DOHH2 (cell line): ENCODE data around the gene DNAJC17.

Experiments
- H3F3A ChIP-seq: fragments of 200-600 bp; sonication (generic), shearing (Covaris generic); 2 replicates; pipeline ENCODE4 v1.6.0; 2016; ENCODE audit warnings: antibody characterized with exemption, mild to moderate bottlenecking; ENCODE audit not compliant: control insufficient read depth, insufficient read depth
- H3K27ac ChIP-seq: fragments of 200-600 bp; sonication (generic); 2 replicates; pipeline ENCODE4 v1.5.1; 2014; ENCODE audit warnings: low read depth, mild to moderate bottlenecking, low read length, moderate library complexity
- H3K27me3 ChIP-seq: fragments of 200-600 bp; sonication (generic); 2 replicates; pipeline ENCODE4 v1.6.1; 2014; ENCODE audit warnings: mild to moderate bottlenecking, low read length, mixed read lengths; ENCODE audit not compliant: control insufficient read depth
- H3K36me3 ChIP-seq: fragments of 200-600 bp; sonication (generic); 2 replicates; pipeline ENCODE4 v1.6.1; 2014; ENCODE audit warnings: mild to moderate bottlenecking, low read length, moderate library complexity, mixed read lengths; ENCODE audit not compliant: control insufficient read depth
- H3K4me1 ChIP-seq: fragments of 200-600 bp; sonication (generic); 2 replicates; pipeline ENCODE4 v1.6.1; 2014; ENCODE audit warnings: mild to moderate bottlenecking, low read length, mixed read lengths; ENCODE audit not compliant: control insufficient read depth
- H3K4me2 ChIP-seq: fragments of 200-600 bp; sonication (generic); 2 replicates; pipeline ENCODE4 v1.6.0; 2014; ENCODE audit warnings: mild to moderate bottlenecking, low read length, moderate library complexity
- H3K4me3 ChIP-seq: fragments of 200-600 bp; sonication (generic); 2 replicates; pipeline ENCODE4 v1.5.1; 2014; ENCODE audit warnings: mild to moderate bottlenecking, low read length, mixed read lengths
- H3K79me2 ChIP-seq: fragments of 200-600 bp; sonication (generic); 2 replicates; pipeline ENCODE4 v1.6.1; 2014; ENCODE audit warnings: mild to moderate bottlenecking, low read length, mixed read lengths; ENCODE audit not compliant: control insufficient read depth
- H3K9me2 ChIP-seq: fragments of 200-600 bp; sonication (generic); replicated peaks from 2 replicates; pipeline ENCODE4 v1.6.1; 2014; ENCODE audit warnings: mild to moderate bottlenecking, low read length, mixed read lengths; ENCODE audit not compliant: control insufficient read depth
- H3K9me3 ChIP-seq: fragments of 200-600 bp; sonication (generic); 2 replicates; pipeline ENCODE4 v1.6.1; 2014; ENCODE audit warnings: antibody characterized with exemption, low read length, mixed read lengths; ENCODE audit not compliant: control insufficient read depth, insufficient read depth
- H4K20me1 ChIP-seq: fragments of 200-600 bp; sonication (generic); 2 replicates; pipeline ENCODE4 v1.6.0; 2014; ENCODE audit warnings: low read depth, mild to moderate bottlenecking, antibody characterized with exemption, low read length, moderate library complexity; ENCODE audit not compliant: control insufficient read depth, insufficient read depth
- CTCF ChIP-seq: fragments of 200-600 bp; sonication (generic); IDR thresholded peaks from one replicate; pipeline ENCODE4 v1.5.1; 2014; ENCODE audit warnings: antibody characterized with exemption, mild to moderate bottlenecking, low read depth, low read length; ENCODE audit not compliant: poor library complexity, severe bottlenecking
- EZH2phosphoT487 ChIP-seq: fragments of 200-600 bp; sonication (generic); IDR thresholded peaks from 2 replicates; pipeline ENCODE4 v1.6.1; 2017; ENCODE audit warnings: borderline replicate concordance, mild to moderate bottlenecking, antibody characterized with exemption, low read length, moderate library complexity, mixed read lengths

The DNAJC17 gene

GRCh38 chr15:40854161-40854560 is 46.9 kb upstream of the DNAJC17 start:
- Histone ChIP-seq H3K9me3 (no peaks in the 10 kb centered on the region), H3K79me2 (no peaks in the 10 kb centered on the region), H3K4me2 (no peak overlapping the region), H4K20me1 (no peaks in the 10 kb centered on the region), H3K4me3 (no peak overlapping the region), H3F3A (no peaks in the 10 kb centered on the region), H3K4me1 (peaks cover 4% of the 10 kb centered on the region), H3K27me3 (no peaks in the 10 kb centered on the region), H3K27ac (no peak overlapping the region), H3K9me2 (no peaks in the 10 kb centered on the region), H3K36me3 (no peaks in the 10 kb centered on the region)
- TF ChIP-seq CTCF: no peak
- no peak for TF ChIP-seq EZH2phosphoT487

- Histone ChIP-seq H3K27me3 (no peaks in the 10 kb centered on the region), H3K9me2 (no peaks in the 10 kb centered on the region), H4K20me1 (no peaks in the 10 kb centered on the region), H3K27ac (no peak overlapping the region), H3K79me2 (no peaks in the 10 kb centered on the region), H3K4me2 (no peak overlapping the region), H3K9me3 (no peaks in the 10 kb centered on the region), H3K36me3 (no peaks in the 10 kb centered on the region), H3F3A (no peaks in the 10 kb centered on the region), H3K4me1 (peaks cover 4% of the 10 kb centered on the region), H3K4me3 (no peak overlapping the region)
- no peak for TF ChIP-seq EZH2phosphoT487
- no peak for TF ChIP-seq CTCF
These were observed 46.1 kb upstream of the DNAJC17 start for GRCh38 chr15:40853241-40853890.

GRCh38 chr15:40852529-40852928 is 45.3 kb upstream of the DNAJC17 start:
- no peak for TF ChIP-seq CTCF
- no peak for TF ChIP-seq EZH2phosphoT487
- Histone ChIP-seq H3K4me3 (no peak overlapping the region), H3K4me2 (no peak overlapping the region), H3K27me3 (no peaks in the 10 kb centered on the region), H3K79me2 (no peaks in the 10 kb centered on the region), H3K27ac (no peak overlapping the region), H3K4me1 (peaks cover 7% of the 10 kb centered on the region), H3F3A (peaks cover 3% of the 10 kb centered on the region; the same call in 1 of the 2 replicates), H4K20me1 (no peaks in the 10 kb centered on the region), H3K9me3 (no peaks in the 10 kb centered on the region), H3K9me2 (no peaks in the 10 kb centered on the region), H3K36me3 (no peaks in the 10 kb centered on the region)
